Measurements from ENCODE around the gene FBXO40. TPM values are rescaled to one million over a fixed set of nuclear protein-coding genes. Genes with fewer than 3 reads are reported as not detected.

The FBXO40 gene
- total RNA-seq, 6 donors from 2014 or later: not detected

- no peak overlapping the region for H3K4me3 ChIP-seq
- ATAC-seq (ENCODE audit: low FRiP score in 2 of 2): no peak
- WGBS, 2 donors: 92 to 97% methylated on average over 5 of the region's 5 CpGs
Observed at GRCh38 chr3:121645054-121645453, 51.9 kb downstream of the FBXO40 start.

GRCh38 chr3:121648219-121648958 lies 55.2 kb downstream of the FBXO40 start:
- H3K9me3 ChIP-seq: no peaks in the 10 kb centered on the region
- 79 to 84% methylated on average over 6 of the region's 6 CpGs for WGBS, 2 donors
- DNase-seq: no peak
- H3K36me3 ChIP-seq: peaks cover 2 to 15% (median 8%) of the 10 kb centered on the region in 4 donors
- H3K27me3 ChIP-seq: no peaks in the 10 kb centered on the region
- no peak overlapping the region for H3K4me3 ChIP-seq
- no peak for ATAC-seq (ENCODE audit: low FRiP score in 2 of 2)
- peaks cover 0 to 7% (median 2%) of the 10 kb centered on the region in 4 donors for H3K4me1 ChIP-seq
- TF ChIP-seq CTCF (IDR thresholded peaks at IDR 0.05) (no peak), EP300 (IDR thresholded peaks at IDR 0.05) (no peak), POLR2A (IDR thresholded peaks at IDR 0.05) (no peak), POLR2AphosphoS5 (IDR thresholded peaks at IDR 0.05) (no peak)
- H3K27ac ChIP-seq: no peak overlapping the region

More at GRCh38 chr3:121645054-121645453, 51.9 kb downstream of the FBXO40 start:
- H3K27ac ChIP-seq: no peak overlapping the region
- H3K4me1 ChIP-seq: peaks cover 0 to 3% (median 0%) of the 10 kb centered on the region in 4 donors
- DNase-seq: no peak
- TF ChIP-seq POLR2A (IDR thresholded peaks at IDR 0.05): no peak
- no peak for TF ChIP-seq CTCF (IDR thresholded peaks at IDR 0.05)
- TF ChIP-seq POLR2AphosphoS5 (IDR thresholded peaks at IDR 0.05): no peak
- TF ChIP-seq EP300 (IDR thresholded peaks at IDR 0.05): no peak
- H3K27me3 ChIP-seq: no peaks in the 10 kb centered on the region
- H3K9me3 ChIP-seq: no peaks in the 10 kb centered on the region
- H3K36me3 ChIP-seq: peaks cover 2 to 20% (median 16%) of the 10 kb centered on the region in 4 donors

- no peaks in the 10 kb centered on the region for H3K9me3 ChIP-seq
- no peak overlapping the region for H3K4me3 ChIP-seq
- no peaks in the 10 kb centered on the region for H3K27me3 ChIP-seq
- peaks cover 0 to 11% (median 2%) of the 10 kb centered on the region in 4 donors for H3K4me1 ChIP-seq
- TF ChIP-seq POLR2AphosphoS5 (IDR thresholded peaks at IDR 0.05) (no peak), POLR2A (IDR thresholded peaks at IDR 0.05) (no peak), EP300 (IDR thresholded peaks at IDR 0.05) (no peak), CTCF (IDR thresholded peaks at IDR 0.05) (no peak)
- H3K36me3 ChIP-seq: peaks cover 0 to 5% (median under 1%) of the 10 kb centered on the region in 4 donors
- no peak for ATAC-seq (ENCODE audit: low FRiP score in 2 of 2)
- H3K27ac ChIP-seq: no peak overlapping the region
- no peak for DNase-seq
Observed at GRCh38 chr3:121649645-121650044, 56.5 kb downstream of the FBXO40 start.

GRCh38 chr3:121651684-121652083 lies 58.5 kb downstream of the FBXO40 start:
- Histone ChIP-seq H3K27ac (no peak overlapping the region), H3K27me3 (no peaks in the 10 kb centered on the region), H3K9me3 (no peaks in the 10 kb centered on the region), H3K4me1 (peaks cover 0 to 11% (median 2%) of the 10 kb centered on the region in 4 donors), H3K36me3 (no peaks in the 10 kb centered on the region), H3K4me3 (no peak overlapping the region)
- ATAC-seq (ENCODE audit: low FRiP score in 2 of 2): no peak
- TF ChIP-seq EP300 (IDR thresholded peaks at IDR 0.05) (no peak), POLR2A (IDR thresholded peaks at IDR 0.05) (no peak), CTCF (IDR thresholded peaks at IDR 0.05) (no peak), POLR2AphosphoS5 (IDR thresholded peaks at IDR 0.05) (no peak)
- no peak for DNase-seq
